Esophagus muscularis mucosa (tissue), 4 donors: ENCODE data around the gene B9D2. TPM values are rescaled to one million over a fixed set of nuclear protein-coding genes. Genes with fewer than 3 reads are reported as not detected.

Experiments used
- DNase-seq: peaks from one replicate; pipeline ENCODE4 v3.0.0-alpha.2; 2017; ENCODE audit errors: extremely low spot score
- H3K27ac ChIP-seq, 4 donors: fragments of 200-600 bp; sonication (generic); replicated peaks in 1 of 4; 1 replicate in 3 of 4; 2 replicates in 1 of 4; pipeline ENCODE4 v1.5.1; 2016 to 2019; ENCODE audit warnings: mild to moderate bottlenecking in 1 of 4
- H3K27me3 ChIP-seq, 4 donors: fragments of 200-600 bp; sonication (generic); one replicate each; pipeline versions ENCODE4 v1.5.1 to v1.6.0; 2016 to 2019
- H3K36me3 ChIP-seq, 4 donors: fragments of 200-600 bp; sonication (generic); one replicate each; pipeline ENCODE4 v1.5.1; 2016 to 2019
- H3K4me1 ChIP-seq, 4 donors: fragments of 200-600 bp; sonication (generic); one replicate each; pipeline ENCODE4 v1.5.1; 2016 to 2019
- H3K4me3 ChIP-seq, 4 donors: fragments of 200-600 bp; sonication (generic); 1 replicate in 2 of 4; 2 replicates in 2 of 4; pipeline ENCODE4 v1.5.1; 2016 to 2019; ENCODE audit warnings: mild to moderate bottlenecking in 4 of 4, moderate library complexity in 1 of 4
- H3K9me3 ChIP-seq, 4 donors: fragments of 200-600 bp; sonication (generic); 1 replicate in 3 of 4; 2 replicates in 1 of 4; pipeline ENCODE4 v1.5.1; 2016 to 2019
- EP300 ChIP-seq: sonication (generic); formaldehyde crosslinking; IDR thresholded peaks from one replicate; pipeline ENCODE4 v1.6.1; 2017; ENCODE audit warnings: antibody characterized with exemption
- POLR2A ChIP-seq: fragments of 450-650 bp; IDR thresholded peaks from one replicate; pipeline ENCODE4 v1.6.1; 2017; ENCODE audit warnings: antibody characterized with exemption, moderate library complexity, mild to moderate bottlenecking, low read depth
- POLR2AphosphoS5 ChIP-seq, 2 donors: sonication (generic); formaldehyde crosslinking; IDR thresholded peaks; one replicate each; pipeline ENCODE4 v1.6.1; 2017; ENCODE audit warnings: antibody characterized with exemption in 2 of 2
- WGBS: methylation state at CpG from one replicate; pipeline ENCODE4 v1.1.5; 2018; 5-methylcytosine and 5-hydroxymethylcytosine counted together
- intact Hi-C: fragments of 100-400 bp; cut with DNase I; formaldehyde crosslinking; loops from one replicate; pipeline ENCODE4 v1.15.1; 2023
- total RNA-seq, 4 donors: library from RNA; depleted of rRNA; stranded (reverse); fragments of >200 nt; gene quantifications; one replicate each; pipeline versions ENCODE4 v1.1.0 to v1.2.1, GENCODE V29; 2016
- TF ChIP-seq, protein P1 (sequence below), 3 experiments: fragments of 200-600 bp in 2 of 3; fragments of 450-650 bp in 1 of 3; sonication (generic) in 2 of 3; IDR thresholded peaks; one replicate each; pipeline ENCODE4 v1.5.1; 2017 to 2019; ENCODE audit warnings: antibody characterized with exemption in 3 of 3, mild to moderate bottlenecking in 2 of 3, moderate library complexity in 1 of 3

The B9D2 gene
- total RNA-seq, 4 donors from 2014 or later, result 4.9 to 9.3 (median 6.9) TPM

- Histone ChIP-seq H3K27ac (peak overlapping the region in 1 of 4 donors; percentile 47), H3K9me3 (no peaks in the 10 kb centered on the region), H3K36me3 (peaks cover 0 to 15% (median 10%) of the 10 kb centered on the region in 4 donors), H3K4me3 (no peak overlapping the region), H3K4me1 (peaks cover 20 to 44% (median 38%) of the 10 kb centered on the region in 4 donors), H3K27me3 (no peaks in the 10 kb centered on the region)
- DNase-seq, result no peak
- 46% methylated on average over 9 of the region's 9 CpGs for WGBS
- no peak for TF ChIP-seq POLR2A
- TF ChIP-seq, protein P1, sequence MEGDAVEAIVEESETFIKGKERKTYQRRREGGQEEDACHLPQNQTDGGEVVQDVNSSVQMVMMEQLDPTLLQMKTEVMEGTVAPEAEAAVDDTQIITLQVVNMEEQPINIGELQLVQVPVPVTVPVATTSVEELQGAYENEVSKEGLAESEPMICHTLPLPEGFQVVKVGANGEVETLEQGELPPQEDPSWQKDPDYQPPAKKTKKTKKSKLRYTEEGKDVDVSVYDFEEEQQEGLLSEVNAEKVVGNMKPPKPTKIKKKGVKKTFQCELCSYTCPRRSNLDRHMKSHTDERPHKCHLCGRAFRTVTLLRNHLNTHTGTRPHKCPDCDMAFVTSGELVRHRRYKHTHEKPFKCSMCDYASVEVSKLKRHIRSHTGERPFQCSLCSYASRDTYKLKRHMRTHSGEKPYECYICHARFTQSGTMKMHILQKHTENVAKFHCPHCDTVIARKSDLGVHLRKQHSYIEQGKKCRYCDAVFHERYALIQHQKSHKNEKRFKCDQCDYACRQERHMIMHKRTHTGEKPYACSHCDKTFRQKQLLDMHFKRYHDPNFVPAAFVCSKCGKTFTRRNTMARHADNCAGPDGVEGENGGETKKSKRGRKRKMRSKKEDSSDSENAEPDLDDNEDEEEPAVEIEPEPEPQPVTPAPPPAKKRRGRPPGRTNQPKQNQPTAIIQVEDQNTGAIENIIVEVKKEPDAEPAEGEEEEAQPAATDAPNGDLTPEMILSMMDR (IDR thresholded peaks at IDR 0.05), result peak in 1 of 3 experiments; percentile 8
- intact Hi-C loops, result no loop called here
Measured at GRCh38 chr19:41377977-41378709, 14.2 kb upstream of the B9D2 start.

GRCh38 chr19:41376998-41377365, 13.0 kb upstream of the B9D2 start:
- peaks cover 0 to 4% (median 2%) of the 10 kb centered on the region in 4 donors for H3K36me3 ChIP-seq
- peaks cover 20 to 44% (median 38%) of the 10 kb centered on the region in 4 donors for H3K4me1 ChIP-seq
- peak overlapping the region; percentile 69 to 83 (median 72) for H3K27ac ChIP-seq
- H3K27me3 ChIP-seq, result no peaks in the 10 kb centered on the region
- intact Hi-C loops, result no loop called here
- DNase-seq, result no peak
- TF ChIP-seq POLR2A (no peak), POLR2AphosphoS5 (IDR thresholded peaks at IDR 0.05) (no peak), EP300 (no peak)
- TF ChIP-seq, protein P1 (IDR thresholded peaks at IDR 0.05), result no peak
- 63% methylated on average over 8 of the region's 8 CpGs for WGBS
- H3K9me3 ChIP-seq, result no peaks in the 10 kb centered on the region
- peak overlapping the region; percentile 56 to 73 (median 64) for H3K4me3 ChIP-seq

GRCh38 chr19:41376241-41376997, 12.5 kb upstream of the B9D2 start, which contains the start of gene TMEM91:
TMEM91 (plus strand) TSS chr19:41376533; CDS start chr19:41378310, 1,777 bp downstream.
- intact Hi-C loops, result no loop called here
- H3K36me3 ChIP-seq, result peaks cover 0 to 1% (median 0%) of the 10 kb centered on the region in 4 donors
- no peak for DNase-seq
- peaks cover 20 to 44% (median 38%) of the 10 kb centered on the region in 4 donors for H3K4me1 ChIP-seq
- no peaks in the 10 kb centered on the region for H3K27me3 ChIP-seq
- H3K4me3 ChIP-seq, result peak within 1 kb of the TSS; percentile 56 to 73 (median 64)
- WGBS, result 6% methylated on average over 16 of the region's 47 CpGs
- H3K9me3 ChIP-seq, result no peaks in the 10 kb centered on the region
- peak in 1 of 2 donors; percentile 16 for TF ChIP-seq POLR2AphosphoS5 (IDR thresholded peaks at IDR 0.05)
- TF ChIP-seq EP300, result no peak
- peak within 1 kb of the TSS; percentile 69 to 83 (median 72) for H3K27ac ChIP-seq

DNA sequence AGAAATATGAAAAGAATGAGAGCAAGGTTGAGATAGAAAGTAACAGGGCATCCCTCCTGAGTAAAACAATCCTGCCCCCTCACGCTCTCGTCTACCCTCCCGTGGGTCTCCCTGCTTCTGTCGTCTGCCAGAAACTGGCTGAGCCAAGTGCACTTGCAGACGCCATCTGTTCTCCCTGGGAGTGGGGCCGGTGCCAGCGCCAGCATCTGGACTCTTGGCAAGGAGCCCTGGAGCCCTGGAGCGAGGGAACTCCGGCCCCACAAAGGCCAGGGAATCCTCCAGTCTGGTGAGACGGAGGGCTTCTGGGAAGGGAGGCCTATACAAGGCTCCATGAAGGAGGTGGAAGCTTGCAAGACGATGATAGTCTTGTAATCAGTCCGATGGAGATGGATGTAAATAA, 10.0 kb upstream of the B9D2 start:
- TF ChIP-seq POLR2A (no peak), POLR2AphosphoS5 (IDR thresholded peaks at IDR 0.05) (peak; percentile 69)
- no peaks in the 10 kb centered on the region for H3K27me3 ChIP-seq
- peak; percentile 93 for DNase-seq
- intact Hi-C loops, result no loop called here
- H3K36me3 ChIP-seq, result no peaks in the 10 kb centered on the region
- no peak overlapping the region for H3K4me3 ChIP-seq
- peak overlapping the region in 3 of 4 donors; percentile 30 to 52 (median 42) for H3K27ac ChIP-seq
- WGBS, result 14% methylated on average over 12 of the region's 12 CpGs
- H3K9me3 ChIP-seq, result no peaks in the 10 kb centered on the region
- peaks cover 20 to 44% (median 38%) of the 10 kb centered on the region in 4 donors for H3K4me1 ChIP-seq

DNA sequence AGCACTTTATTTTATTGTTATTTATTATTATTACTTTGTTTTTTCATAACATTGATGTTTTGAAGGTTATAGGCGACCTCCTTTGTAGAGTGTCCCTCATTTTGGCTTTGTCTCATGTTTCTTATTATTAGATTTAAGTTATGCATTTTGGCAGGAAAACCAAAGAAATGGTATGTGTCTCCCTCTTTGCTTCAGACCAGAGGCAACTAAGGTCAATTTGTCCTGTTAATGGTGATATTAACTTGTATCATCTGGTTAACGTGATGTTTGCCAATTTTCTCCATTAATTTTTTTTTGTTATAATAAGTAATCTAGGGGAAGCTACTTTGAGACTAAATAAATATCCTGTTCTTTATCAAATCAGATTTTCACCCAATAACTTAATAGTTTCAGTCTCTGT, 8.6 kb upstream of the B9D2 start:
- peaks cover 20 to 35% (median 33%) of the 10 kb centered on the region in 4 donors for H3K4me1 ChIP-seq
- no peak for DNase-seq
- WGBS, result 73% methylated on average over 2 of the region's 2 CpGs
- H3K4me3 ChIP-seq, result no peak overlapping the region
- peaks cover 0 to 4% (median 0%) of the 10 kb centered on the region in 4 donors for H3K36me3 ChIP-seq
- TF ChIP-seq, protein P1 (IDR thresholded peaks at IDR 0.05), result no peak
- no peak for TF ChIP-seq EP300
- no peak for TF ChIP-seq POLR2A
- no peak for TF ChIP-seq POLR2AphosphoS5 (IDR thresholded peaks at IDR 0.05)
- no peak overlapping the region for H3K27ac ChIP-seq
- no peaks in the 10 kb centered on the region for H3K27me3 ChIP-seq
- intact Hi-C loops, result no loop called here
- no peaks in the 10 kb centered on the region for H3K9me3 ChIP-seq
